ENCODE data around the gene TMEFF2. TPM values are rescaled to one million over a fixed set of nuclear protein-coding genes. Genes with fewer than 3 reads are reported as not detected.

TMEFF2 gene
- total RNA-seq, result 1.6 and 3.3 TPM in 2 replicates

GRCh38 chr2:192194866-192195547 is at the start of gene TMEFF2:
Gene TMEFF2 (minus strand): TSS chr2:192194933. CDS start chr2:192194524, 409 bp downstream.

